Anterior cingulate cortex (tissue), 58 donors: Measurements from ENCODE around the gene HOMER3.

Source experiments
- DNase-seq, 58 donors: peaks; one replicate each; lab custom pipeline; 2025; lab: John Stamatoyannopoulos, UW

The HOMER3 gene

GRCh38 chr19:18889949-18890745, 50.9 kb downstream of the HOMER3 start:
- no peak for DNase-seq

GRCh38 chr19:18886972-18887371, 54.0 kb downstream of the HOMER3 start:
- no peak for DNase-seq

- no peak for DNase-seq
These were observed 57.3 kb downstream of the HOMER3 start for GRCh38 chr19:18883526-18884304.

GRCh38 chr19:18881491-18881890, 59.5 kb downstream of the HOMER3 start:
- no peak for DNase-seq

- peak in 2 of 58 donors; percentile 16 to 44 for DNase-seq
These were observed 61.2 kb downstream of the HOMER3 start for GRCh38 chr19:18879579-18880373.
